ENCODE results near the gene IGF2BP3.
A peak's percentile ranks its signal among the peaks of the same experiment; 100 is the strongest.

Gene IGF2BP3

DNA sequence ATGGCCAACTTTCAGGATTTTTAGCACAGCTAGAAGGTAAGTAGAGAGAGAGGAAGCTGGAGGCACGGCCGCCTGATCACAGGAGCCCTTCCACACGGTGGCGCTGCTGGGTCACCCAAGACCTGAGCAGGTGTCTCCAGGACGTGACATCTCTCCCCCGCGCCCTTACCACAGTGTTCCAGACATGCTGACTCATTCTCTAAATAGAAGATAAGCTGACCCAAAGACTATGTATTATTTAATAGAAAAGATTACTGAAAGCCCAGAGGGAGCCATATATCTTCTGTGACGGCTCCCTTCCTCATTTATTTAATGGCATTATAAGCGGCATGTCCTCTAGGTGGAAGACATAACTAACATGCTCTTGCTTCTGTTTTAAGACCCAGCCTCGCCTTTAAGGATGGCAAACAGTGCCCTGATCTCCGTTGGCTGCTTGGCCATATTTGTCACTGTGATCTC, 197.1 kb downstream of the IGF2BP3 start:
- DNase-seq (ENCODE audit: low read depth) = peak; percentile 97
- peak overlapping the region; percentile 64 for H3K4me3 ChIP-seq (ENCODE audit: low read depth, low read length)
- TF ChIP-seq, protein P1, sequence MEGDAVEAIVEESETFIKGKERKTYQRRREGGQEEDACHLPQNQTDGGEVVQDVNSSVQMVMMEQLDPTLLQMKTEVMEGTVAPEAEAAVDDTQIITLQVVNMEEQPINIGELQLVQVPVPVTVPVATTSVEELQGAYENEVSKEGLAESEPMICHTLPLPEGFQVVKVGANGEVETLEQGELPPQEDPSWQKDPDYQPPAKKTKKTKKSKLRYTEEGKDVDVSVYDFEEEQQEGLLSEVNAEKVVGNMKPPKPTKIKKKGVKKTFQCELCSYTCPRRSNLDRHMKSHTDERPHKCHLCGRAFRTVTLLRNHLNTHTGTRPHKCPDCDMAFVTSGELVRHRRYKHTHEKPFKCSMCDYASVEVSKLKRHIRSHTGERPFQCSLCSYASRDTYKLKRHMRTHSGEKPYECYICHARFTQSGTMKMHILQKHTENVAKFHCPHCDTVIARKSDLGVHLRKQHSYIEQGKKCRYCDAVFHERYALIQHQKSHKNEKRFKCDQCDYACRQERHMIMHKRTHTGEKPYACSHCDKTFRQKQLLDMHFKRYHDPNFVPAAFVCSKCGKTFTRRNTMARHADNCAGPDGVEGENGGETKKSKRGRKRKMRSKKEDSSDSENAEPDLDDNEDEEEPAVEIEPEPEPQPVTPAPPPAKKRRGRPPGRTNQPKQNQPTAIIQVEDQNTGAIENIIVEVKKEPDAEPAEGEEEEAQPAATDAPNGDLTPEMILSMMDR (IDR thresholded peaks at IDR 0.05; ENCODE audit: insufficient read depth, low read depth, low read length, missing control alignments) = peak; percentile 93

DNA sequence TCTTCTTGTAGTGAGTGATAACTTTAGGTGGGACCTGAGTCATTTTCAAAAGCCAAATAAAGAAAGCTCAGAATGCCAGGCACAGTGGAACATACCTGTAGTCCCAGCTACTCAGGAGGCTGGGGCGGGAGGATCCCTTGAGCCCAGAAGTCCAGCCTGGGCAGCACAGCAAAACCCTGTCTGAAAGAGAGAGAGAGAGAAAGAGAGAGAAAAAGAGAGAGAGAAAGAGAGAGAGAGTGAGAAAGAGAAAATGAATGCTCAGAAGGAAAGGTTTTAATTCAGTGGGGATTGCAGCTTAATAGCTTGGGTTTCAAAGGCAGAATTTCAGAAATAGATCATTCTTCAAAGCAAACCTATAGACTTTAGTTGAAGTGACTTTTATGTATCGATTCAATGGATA, 198.0 kb downstream of the IGF2BP3 start:
- H3K4me3 ChIP-seq (ENCODE audit: low read depth, low read length) = no peak overlapping the region
- TF ChIP-seq, protein P1 (IDR thresholded peaks at IDR 0.05; ENCODE audit: insufficient read depth, low read depth, low read length, missing control alignments) = no peak
- DNase-seq (ENCODE audit: low read depth) = no peak

DNA sequence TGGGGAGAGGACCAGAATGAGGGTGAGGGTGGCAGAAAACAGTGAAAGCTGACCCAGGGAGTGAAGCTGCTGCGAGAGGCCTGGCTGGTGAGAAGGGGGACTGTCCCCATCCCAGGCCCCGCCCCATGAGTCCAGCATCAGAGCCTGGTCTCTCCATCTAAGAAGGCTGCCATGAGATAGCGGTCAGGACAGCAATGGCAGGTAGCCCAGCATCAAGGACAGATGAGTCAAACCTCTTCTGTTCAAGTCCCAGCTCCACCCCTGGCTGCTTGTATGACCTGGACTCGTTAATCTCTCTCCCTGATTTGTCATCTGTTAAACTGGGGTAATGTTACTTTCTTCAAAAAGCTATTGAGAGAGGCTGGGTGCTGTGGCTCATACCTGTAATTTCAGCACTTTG, 201.5 kb downstream of the IGF2BP3 start:
- DNase-seq (ENCODE audit: low read depth) = no peak
- H3K4me3 ChIP-seq (ENCODE audit: low read depth, low read length) = no peak overlapping the region
- TF ChIP-seq, protein P1 (IDR thresholded peaks at IDR 0.05; ENCODE audit: insufficient read depth, low read depth, low read length, missing control alignments) = no peak

GRCh38 chr7:23268167-23268566, 202.1 kb downstream of the IGF2BP3 start:
- no peak overlapping the region for H3K4me3 ChIP-seq (ENCODE audit: low read depth, low read length)
- TF ChIP-seq, protein P1 (IDR thresholded peaks at IDR 0.05; ENCODE audit: insufficient read depth, low read depth, low read length, missing control alignments) = no peak
- DNase-seq (ENCODE audit: low read depth) = no peak

DNA sequence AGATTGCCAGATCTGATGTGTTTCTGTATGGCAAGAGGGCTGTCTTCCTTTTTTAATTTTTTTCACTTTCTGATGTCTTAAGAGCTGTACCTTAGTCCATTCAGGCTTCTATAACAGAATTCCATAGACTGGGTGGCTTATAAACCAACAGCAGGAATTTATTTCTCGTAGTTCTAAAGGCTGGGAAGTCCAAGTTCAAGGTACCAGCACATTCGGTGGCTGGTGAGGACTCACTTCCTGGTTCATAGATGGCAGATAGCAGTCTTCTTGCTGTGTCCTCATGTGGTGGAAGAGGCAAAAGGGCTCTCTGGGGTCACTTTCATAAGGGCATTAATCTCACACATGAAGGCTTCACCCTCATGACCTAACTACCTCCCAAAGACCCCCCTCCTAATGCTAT, 202.9 kb downstream of the IGF2BP3 start:
- TF ChIP-seq, protein P1 (IDR thresholded peaks at IDR 0.05; ENCODE audit: insufficient read depth, low read depth, low read length, missing control alignments) = no peak
- DNase-seq (ENCODE audit: low read depth) = no peak
- H3K4me3 ChIP-seq (ENCODE audit: low read depth, low read length) = no peak overlapping the region

DNA sequence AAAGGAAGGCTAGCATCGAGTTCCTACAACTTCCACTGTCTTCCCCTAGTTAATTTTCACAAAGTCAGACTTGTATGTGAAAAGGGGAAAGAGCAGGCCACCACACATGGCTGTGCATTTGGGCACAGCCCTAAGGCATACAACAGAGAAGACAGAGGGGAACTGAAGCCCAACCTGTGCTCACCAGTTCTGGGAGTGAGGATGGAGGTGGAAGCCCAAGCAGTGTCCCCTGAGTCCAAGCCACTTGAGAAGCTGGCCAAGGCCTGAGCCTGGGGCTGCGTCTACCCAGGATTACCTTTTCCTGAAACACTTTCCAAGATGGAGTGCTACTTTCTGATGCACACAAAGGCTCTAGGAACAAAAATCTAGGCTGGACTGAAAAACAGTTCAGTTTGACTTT, 203.4 kb downstream of the IGF2BP3 start:
- TF ChIP-seq, protein P1 (IDR thresholded peaks at IDR 0.05; ENCODE audit: insufficient read depth, low read depth, low read length, missing control alignments) = no peak

GRCh38 chr7:23264916-23265458, 205.3 kb downstream of the IGF2BP3 start:
- no peak overlapping the region for H3K4me3 ChIP-seq (ENCODE audit: low read depth, low read length)
- TF ChIP-seq, protein P1 (IDR thresholded peaks at IDR 0.05; ENCODE audit: insufficient read depth, low read depth, low read length, missing control alignments) = no peak
- DNase-seq (ENCODE audit: low read depth) = peak; percentile 80

More for the DNA sequence above, 203.4 kb downstream of the IGF2BP3 start:
- no peak overlapping the region for H3K4me3 ChIP-seq (ENCODE audit: low read depth, low read length)
- DNase-seq (ENCODE audit: low read depth) = no peak

All from GM12865 (cell line).